GM12872 (cell line): ENCODE data around the gene GARIN5B.

Source experiments
- CTCF ChIP-seq: IDR thresholded peaks from 3 replicates; pipeline ENCODE4 v1.5.1; 2011; ENCODE audit warnings: low read depth, mild to moderate bottlenecking, low read length, moderate library complexity; ENCODE audit not compliant: insufficient read depth

GARIN5B gene

GRCh38 chr19:55405638-55406037 is 42.6 kb upstream of the GARIN5B start:
- no peak for TF ChIP-seq CTCF

GRCh38 chr19:55402509-55402908 is 39.4 kb upstream of the GARIN5B start:
- TF ChIP-seq CTCF: no peak

- TF ChIP-seq CTCF: no peak
Observed at GRCh38 chr19:55400281-55401087, 37.4 kb upstream of the GARIN5B start.

- TF ChIP-seq CTCF: no peak
Observed at GRCh38 chr19:55398200-55398925, 35.3 kb upstream of the GARIN5B start.

GRCh38 chr19:55392820-55393761 is 30.0 kb upstream of the GARIN5B start:
- no peak for TF ChIP-seq CTCF

GRCh38 chr19:55391702-55392615 is 28.9 kb upstream of the GARIN5B start:
- TF ChIP-seq CTCF: no peak
